ENCODE data around the gene PTPRD. TPM values are rescaled to one million over a fixed set of nuclear protein-coding genes. Genes with fewer than 3 reads are reported as not detected.

Gene PTPRD
- total RNA-seq, 1 experiment from 2014 or later = 32.5 TPM

GRCh38 chr9:10036095-10036494, 576.7 kb downstream of the PTPRD start:
- H3K27ac Mint-ChIP-seq = no peak overlapping the region
- Histone ChIP-seq H4K8ac (replicated peaks; ENCODE audit: insufficient read length, low read depth, low read length) (no peak overlapping the region), H4K91ac (ENCODE audit: insufficient read length, low read depth, low read length) (no peak overlapping the region), H4K5ac (ENCODE audit: insufficient read length, low read depth, low read length) (no peak overlapping the region), H3K4me1 (ENCODE audit: insufficient read depth, low read length) (no peaks in the 10 kb centered on the region), H2BK120ac (ENCODE audit: low read depth, low read length, poor library complexity, severe bottlenecking) (no peak overlapping the region), H2AK5ac (ENCODE audit: insufficient read length, low read length) (no peak overlapping the region), H2BK5ac (ENCODE audit: insufficient read length, low read length) (no peak overlapping the region), H3K23me2 (ENCODE audit: insufficient read length, low read depth, low read length, poor library complexity, severe bottlenecking) (no peaks in the 10 kb centered on the region), H3K79me2 (ENCODE audit: insufficient read depth, low read length) (no peaks in the 10 kb centered on the region), H3K4ac (ENCODE audit: low read depth, low read length) (no peak overlapping the region), H3K27ac (ENCODE audit: insufficient read length, low read depth, low read length) (no peak overlapping the region), H2BK20ac (ENCODE audit: low read depth, low read length, poor library complexity, severe bottlenecking) (no peak overlapping the region), H3T11ph (ENCODE audit: low read length) (no peak overlapping the region), H3K9me3 (ENCODE audit: control insufficient read depth, low read depth, low read length) (no peaks in the 10 kb centered on the region), H2BK12ac (ENCODE audit: insufficient read length, low read depth, low read length) (no peak overlapping the region), H2BK15ac (ENCODE audit: low read depth, low read length) (no peak overlapping the region), H3K56ac (ENCODE audit: insufficient read length, low read depth, low read length) (no peak overlapping the region), H3K4me2 (ENCODE audit: insufficient read depth, insufficient read length, low read length) (no peak overlapping the region), H3K23ac (ENCODE audit: insufficient read length, low read depth, low read length) (no peak overlapping the region), H3K79me1 (ENCODE audit: insufficient read depth, low read depth, low read length, poor library complexity, severe bottlenecking) (no peaks in the 10 kb centered on the region), H2AFZ (ENCODE audit: low read length) (no peak overlapping the region), H4K20me1 (ENCODE audit: control insufficient read depth, insufficient read depth, insufficient read length) (no peaks in the 10 kb centered on the region), H3K27me3 (ENCODE audit: insufficient read depth, low read length) (no peaks in the 10 kb centered on the region), H3K14ac (ENCODE audit: insufficient read depth, low read length) (no peak overlapping the region), H3K18ac (ENCODE audit: insufficient read length, low read depth, low read length) (no peak overlapping the region), H3K9ac (ENCODE audit: extremely low read depth, insufficient read length, low read length) (no peak overlapping the region)
- H3K36me3 Mint-ChIP-seq (ENCODE audit: insufficient read depth in 1 of 3, low read depth in 3 of 3) = no peaks in the 10 kb centered on the region
- no peaks in the 10 kb centered on the region for H3K27me3 Mint-ChIP-seq (ENCODE audit: low read depth)
- H3K4me3 Mint-ChIP-seq = no peak overlapping the region
- DNase-seq = no peak
- no peaks in the 10 kb centered on the region; a peak in 2 of 5 replicates for H3K9me3 Mint-ChIP-seq
- TF ChIP-seq CTCF (conservative IDR thresholded peaks at IDR 0.05) = no peak
- no CpG with 5 or more reads among the region's 2 CpGs for WGBS (ENCODE audit: extremely low coverage, insufficient read length, low lambda C conversion rate)
- no peaks in the 10 kb centered on the region for H3K4me1 Mint-ChIP-seq

All from H9 (cell line).